Trophoblast cell (in vitro differentiated cells and primary cell): ENCODE results near the gene NINL.

Experiments
- DNase-seq, 2 donors: peaks; one replicate each; pipeline ENCODE4 v3.0.0-alpha.2; 2016
- H2AFZ ChIP-seq: 2 replicates; pipeline ENCODE4 v1.6.1; 2013; ENCODE audit warnings: low read length, moderate library complexity, mild to moderate bottlenecking; ENCODE audit not compliant: insufficient read depth, poor library complexity
- H2AK5ac ChIP-seq: 2 replicates; pipeline ENCODE4 v1.6.1; 2013; ENCODE audit warnings: mild to moderate bottlenecking, low read length
- H2BK120ac ChIP-seq: 2 replicates; pipeline ENCODE4 v1.6.1; 2013; ENCODE audit warnings: low read length, mild to moderate bottlenecking, moderate library complexity; ENCODE audit not compliant: insufficient read depth, poor library complexity
- H2BK12ac ChIP-seq: 2 replicates; pipeline ENCODE4 v1.6.1; 2013; ENCODE audit warnings: mild to moderate bottlenecking, low read length, moderate library complexity
- H2BK5ac ChIP-seq: 2 replicates; pipeline ENCODE4 v1.6.1; 2013; ENCODE audit warnings: low read length, low read depth, moderate library complexity, mild to moderate bottlenecking; ENCODE audit not compliant: poor library complexity
- H3K14ac ChIP-seq: 2 replicates; pipeline ENCODE4 v1.6.1; 2013; ENCODE audit warnings: mild to moderate bottlenecking, low read length
- H3K18ac ChIP-seq: 2 replicates; pipeline ENCODE4 v1.6.1; 2013; ENCODE audit warnings: mild to moderate bottlenecking, low read length
- H3K23ac ChIP-seq: 2 replicates; pipeline ENCODE4 v1.6.1; 2013; ENCODE audit warnings: low read length
- H3K27ac ChIP-seq: 2 replicates; pipeline ENCODE4 v1.5.1; 2013; ENCODE audit warnings: low read depth, mild to moderate bottlenecking, inconsistent platforms, low read length, moderate library complexity
- H3K27me3 ChIP-seq: 2 replicates; pipeline ENCODE4 v1.6.1; 2013; ENCODE audit warnings: inconsistent platforms, mild to moderate bottlenecking, low read length, moderate library complexity; ENCODE audit not compliant: insufficient read depth
- H3K36me3 ChIP-seq, 2 experiments: 1 replicate in 1 of 2; 2 replicates in 1 of 2; pipeline ENCODE4 v1.6.1; 2013; ENCODE audit warnings: low read length in 2 of 2, mild to moderate bottlenecking in 2 of 2, moderate library complexity in 1 of 2; ENCODE audit not compliant: insufficient read depth in 2 of 2, control insufficient read depth in 1 of 2
- H3K4ac ChIP-seq: 2 replicates; pipeline ENCODE4 v1.6.1; 2013; ENCODE audit warnings: low read depth, mild to moderate bottlenecking, low read length, moderate library complexity
- H3K4me1 ChIP-seq, 2 experiments: 1 replicate in 1 of 2; 2 replicates in 1 of 2; pipeline ENCODE4 v1.6.1; 2013; ENCODE audit warnings: low read length in 2 of 2, mild to moderate bottlenecking in 2 of 2, moderate library complexity in 1 of 2; ENCODE audit not compliant: insufficient read depth in 2 of 2, control insufficient read depth in 1 of 2
- H3K4me2 ChIP-seq: 2 replicates; pipeline ENCODE4 v1.6.1; 2013; ENCODE audit warnings: inconsistent platforms, mild to moderate bottlenecking, low read length, moderate library complexity
- H3K4me3 ChIP-seq: 2 replicates; pipeline ENCODE4 v1.5.1; 2013; ENCODE audit warnings: mild to moderate bottlenecking, low read depth, low read length, inconsistent platforms
- H3K79me1 ChIP-seq: one replicate; pipeline ENCODE4 v1.6.1; 2013; ENCODE audit warnings: low read length
- H3K79me2 ChIP-seq: 2 replicates; pipeline ENCODE4 v1.6.1; 2013; ENCODE audit warnings: low read length, mild to moderate bottlenecking; ENCODE audit not compliant: control insufficient read depth, insufficient read depth, poor library complexity
- H3K9ac ChIP-seq: 2 replicates; pipeline ENCODE4 v1.6.1; 2013; ENCODE audit warnings: mild to moderate bottlenecking, low read length
- H3K9me3 ChIP-seq: 2 replicates; pipeline ENCODE4 v1.6.1; 2013; ENCODE audit warnings: low read depth, mild to moderate bottlenecking, control low read depth, inconsistent platforms, low read length; ENCODE audit not compliant: insufficient read depth
- H4K12ac ChIP-seq: 2 replicates; pipeline ENCODE4 v1.6.1; 2013; ENCODE audit warnings: low read depth, mild to moderate bottlenecking, low read length, moderate library complexity
- H4K8ac ChIP-seq: 2 replicates; pipeline ENCODE4 v1.6.1; 2013; ENCODE audit warnings: low read depth, mild to moderate bottlenecking, low read length, moderate library complexity
- H4K91ac ChIP-seq: one replicate; pipeline ENCODE4 v1.6.1; 2013; ENCODE audit warnings: low read depth, mild to moderate bottlenecking, low read length, moderate library complexity
- WGBS: extraction: QIAGEN DNeasy Blood & Tissue Kit; methylation state at CpG from one replicate; pipeline ENCODE4 v1.1.7; 2013; ENCODE audit warnings: missing lambda C conversion rate; ENCODE audit not compliant: insufficient read length, insufficient coverage; ENCODE audit errors: extremely low coverage; 5-methylcytosine and 5-hydroxymethylcytosine counted together

NINL gene

GRCh38 chr20:25537890-25538289 lies 47.4 kb downstream of the NINL start:
- H2BK5ac ChIP-seq: no peak overlapping the region
- no peaks in the 10 kb centered on the region for H3K79me2 ChIP-seq
- no peak overlapping the region for H3K9ac ChIP-seq
- H3K4me1 ChIP-seq: peaks cover 3 to 6% of the 10 kb centered on the region in 2 experiments
- no peak overlapping the region for H3K27ac ChIP-seq
- H3K4me2 ChIP-seq: no peak overlapping the region
- no peak overlapping the region for H4K12ac ChIP-seq
- H3K18ac ChIP-seq: no peak overlapping the region
- H3K4me3 ChIP-seq: no peak overlapping the region
- no peak for DNase-seq
- H2BK12ac ChIP-seq: no peak overlapping the region
- H2AFZ ChIP-seq: no peak overlapping the region
- no peaks in the 10 kb centered on the region for H3K9me3 ChIP-seq
- no peak overlapping the region for H3K4ac ChIP-seq
- H4K91ac ChIP-seq: no peak overlapping the region
- no peak overlapping the region for H2BK120ac ChIP-seq
- H3K79me1 ChIP-seq: no peaks in the 10 kb centered on the region
- H3K23ac ChIP-seq: no peak overlapping the region
- peaks cover 4% of the 10 kb centered on the region in 2 experiments for H3K36me3 ChIP-seq
- H4K8ac ChIP-seq: no peak overlapping the region
- no peak overlapping the region for H3K14ac ChIP-seq
- no peaks in the 10 kb centered on the region for H3K27me3 ChIP-seq
- WGBS: no CpG with 5 or more reads among the region's 13 CpGs
- no peak overlapping the region for H2AK5ac ChIP-seq

- H3K9ac ChIP-seq: no peak overlapping the region
- no peak overlapping the region for H2BK120ac ChIP-seq
- H3K23ac ChIP-seq: no peak overlapping the region
- no peak overlapping the region for H2BK5ac ChIP-seq
- H4K8ac ChIP-seq: no peak overlapping the region
- 100% methylated on average over 2 of the region's 6 CpGs for WGBS
- peaks cover 3 to 4% of the 10 kb centered on the region in 2 experiments for H3K4me1 ChIP-seq
- no peak overlapping the region for H4K12ac ChIP-seq
- no peak overlapping the region for H3K14ac ChIP-seq
- DNase-seq: no peak
- H3K36me3 ChIP-seq: peaks cover 7 to 8% of the 10 kb centered on the region in 2 experiments
- H3K27ac ChIP-seq: no peak overlapping the region
- no peak overlapping the region for H2BK12ac ChIP-seq
- no peaks in the 10 kb centered on the region for H3K27me3 ChIP-seq
- no peak overlapping the region for H3K18ac ChIP-seq
- no peak overlapping the region for H4K91ac ChIP-seq
- peaks cover 3% of the 10 kb centered on the region for H3K9me3 ChIP-seq
- H3K79me1 ChIP-seq: no peaks in the 10 kb centered on the region
- no peak overlapping the region for H3K4me2 ChIP-seq
- no peak overlapping the region for H2AFZ ChIP-seq
- H3K79me2 ChIP-seq: no peaks in the 10 kb centered on the region
- no peak overlapping the region for H3K4me3 ChIP-seq
- H2AK5ac ChIP-seq: no peak overlapping the region
- no peak overlapping the region for H3K4ac ChIP-seq
These were observed 49.6 kb downstream of the NINL start for GRCh38 chr20:25535762-25536161.

GRCh38 chr20:25534845-25535244 lies 50.5 kb downstream of the NINL start:
- Histone ChIP-seq H3K27me3 (no peaks in the 10 kb centered on the region), H4K8ac (no peak overlapping the region), H3K4me1 (peaks cover 3 to 4% of the 10 kb centered on the region in 2 experiments), H2BK12ac (no peak overlapping the region), H2AFZ (no peak overlapping the region), H3K27ac (no peak overlapping the region), H2BK120ac (no peak overlapping the region), H4K91ac (no peak overlapping the region), H3K79me1 (no peaks in the 10 kb centered on the region), H2AK5ac (no peak overlapping the region), H3K9me3 (peaks cover 3% of the 10 kb centered on the region), H4K12ac (no peak overlapping the region), H3K79me2 (no peaks in the 10 kb centered on the region), H3K4me2 (no peak overlapping the region), H3K4ac (no peak overlapping the region), H3K14ac (no peak overlapping the region), H2BK5ac (no peak overlapping the region), H3K4me3 (no peak overlapping the region), H3K36me3 (peaks cover 7 to 8% of the 10 kb centered on the region in 2 experiments), H3K23ac (no peak overlapping the region), H3K18ac (no peak overlapping the region), H3K9ac (no peak overlapping the region)
- no CpG with 5 or more reads among the region's 7 CpGs for WGBS
- DNase-seq: no peak

- WGBS: no CpG with 5 or more reads among the region's 4 CpGs
These were observed 51.2 kb downstream of the NINL start for GRCh38 chr20:25533920-25534700.

More at GRCh38 chr20:25533920-25534700, 51.2 kb downstream of the NINL start:
- no peaks in the 10 kb centered on the region for H3K79me1 ChIP-seq
- no peak overlapping the region for H3K18ac ChIP-seq
- H3K23ac ChIP-seq: no peak overlapping the region
- no peak overlapping the region for H2AK5ac ChIP-seq
- H3K9me3 ChIP-seq: peaks cover 3% of the 10 kb centered on the region
- no peak overlapping the region for H2AFZ ChIP-seq
- no peak overlapping the region for H3K14ac ChIP-seq
- no peak overlapping the region for H4K8ac ChIP-seq
- no peak overlapping the region for H3K4ac ChIP-seq
- H2BK12ac ChIP-seq: no peak overlapping the region
- DNase-seq: no peak
- no peaks in the 10 kb centered on the region for H3K27me3 ChIP-seq
- H3K27ac ChIP-seq: no peak overlapping the region
- H3K9ac ChIP-seq: no peak overlapping the region
- no peaks in the 10 kb centered on the region for H3K79me2 ChIP-seq
- H3K4me1 ChIP-seq: peaks cover 3 to 4% of the 10 kb centered on the region in 2 experiments
- H3K4me2 ChIP-seq: no peak overlapping the region
- no peak overlapping the region for H2BK5ac ChIP-seq
- no peak overlapping the region for H2BK120ac ChIP-seq
- peaks cover 7 to 8% of the 10 kb centered on the region in 2 experiments for H3K36me3 ChIP-seq
- no peak overlapping the region for H3K4me3 ChIP-seq
- H4K12ac ChIP-seq: no peak overlapping the region
- H4K91ac ChIP-seq: no peak overlapping the region
